Heart right ventricle (tissue), 16 donors: ENCODE results near the gene FREY1. TPM values are rescaled to one million over a fixed set of nuclear protein-coding genes. Genes with fewer than 3 reads are reported as not detected.

Experiments
- ATAC-seq, 8 donors: fragments of 200-7000 bp; cut with Tn5 transposase; one replicate each; pipeline ENCODE4 v1.9.1; 2020; ENCODE audit warnings: mild to moderate bottlenecking in 8 of 8, moderate library complexity in 8 of 8, moderate number of reproducible peaks in 1 of 8
- DNase-seq, 2 donors: peaks; one replicate each; pipeline ENCODE4 v3.0.0-alpha.2; 2020
- H3K27ac ChIP-seq, 10 donors: fragments of 200-600 bp; sonication (generic) in 2 of 10; one replicate each; pipeline versions ENCODE4 v1.5.0 to v1.8.0; 2020 to 2022; ENCODE audit warnings: mild to moderate bottlenecking in 3 of 10
- H3K27me3 ChIP-seq, 7 donors: fragments of 200-600 bp; one replicate each; pipeline ENCODE4 v1.8.0; 2021 to 2022; ENCODE audit warnings: mild to moderate bottlenecking in 2 of 7
- H3K36me3 ChIP-seq, 9 donors: fragments of 200-600 bp; sonication (generic) in 1 of 9; one replicate each; pipeline versions ENCODE4 v1.5.0 to v1.8.0; 2020 to 2022; ENCODE audit warnings: mild to moderate bottlenecking in 2 of 9
- H3K4me1 ChIP-seq, 9 donors: fragments of 200-600 bp; sonication (generic) in 1 of 9; one replicate each; pipeline versions ENCODE4 v1.5.0 to v1.8.0; 2020 to 2022; ENCODE audit warnings: mild to moderate bottlenecking in 4 of 9
- H3K4me3 ChIP-seq, 10 donors: fragments of 200-600 bp; sonication (generic) in 2 of 10; one replicate each; pipeline versions ENCODE4 v1.5.0 to v1.8.0; 2020 to 2022; ENCODE audit warnings: mild to moderate bottlenecking in 7 of 10, moderate library complexity in 2 of 10
- H3K9me3 ChIP-seq, 11 donors: fragments of 200-600 bp in 10 of 11; sonication (generic) in 2 of 11; one replicate each; pipeline versions ENCODE4 v1.5.0 to v1.8.0; 2013 to 2022; ENCODE audit warnings: mild to moderate bottlenecking in 2 of 11, control low read depth in 1 of 11, moderate library complexity in 1 of 11
- CTCF ChIP-seq, 9 donors: fragments of 200-600 bp; sonication (generic) in 2 of 9; IDR thresholded peaks; one replicate each; pipeline versions ENCODE4 v1.5.0 to v1.8.0; 2021 to 2022; ENCODE audit warnings: antibody characterized with exemption in 9 of 9, mild to moderate bottlenecking in 5 of 9, moderate library complexity in 1 of 9
- WGBS, 2 donors: extraction: QIAGEN DNeasy Blood & Tissue Kit; methylation state at CpG; one replicate each; pipeline ENCODE4 v1.1.7; 2013; ENCODE audit warnings: inconsistent platforms in 1 of 2; 5-methylcytosine and 5-hydroxymethylcytosine counted together
- intact Hi-C, 10 donors: fragments of 100-400 bp; cut with DNase I; formaldehyde crosslinking; loops; one replicate each; pipeline versions ENCODE4 v1.11.1 to v1.14.2; 2022
- polyA plus RNA-seq, 2 donors: library from polyadenylated mRNA; stranded (reverse); fragments of 200-250 nt; gene quantifications; one replicate each; pipeline ENCODE4 v1.2.3, GENCODE V29; 2013
- total RNA-seq, 10 donors: library from RNA; stranded (reverse); fragmentation: NEBNext Ultra II Directional in 3 of 10; extraction: Animal tissue kit (Norgen Biotek cat#: 25700) in 3 of 10; gene quantifications; one replicate each; pipeline versions ENCODE4 v1.2.1 to v1.2.4, GENCODE V29; 2021 to 2023
- donor health status: Arrhythmogenic right ventricular cardiomyopathy.
- donor health status: ischemic (EF 13 %, LVEDD 7.1; RV severe dilation, severe dysfunction).
- donor health status: healthy with polysubstance abuse.
- donor health status: DM: no; HTN: yes; CAD: no.
- donor health status: DM: no; HTN: no; CAD: no.
- donor health status: ischemic (EF 25% LVEDD 6.9; RV normal size, moderate dysfunction).
- donor health status: ischemic (EF 25% LVEDD 5.7; RV mildly dilated, moderate dysfunction).
- donor health status: healthy.
- donor health status: DM: yes; HTN: yes; CAD: no.
- donor health status: Ischemic cardiomyopathy.
- donor health status: ischemic (EF 35%, LVEDD 5.7; RV mildly dilated, moderate dysfunction).
- donor health status: nonischemic (EF 11% LVEDD 7.7; RV severe dilation, severe dysfunction).
- donor health status: DM: yes; HTN: yes; CAD: no.
- donor health status: PGD.
- donor health status: ischemic (EF 29% LVEDD 5.4; RV normal size, mild dysfunction).
- donor health status: nonischemic (EF 23%, LVEDD 6.1; RV moderate dilation, normal function).

Gene FREY1
- total and polyA plus RNA-seq, 12 donors, result 0.22 to 0.59 (median 0.39) TPM; not detected in 7

DNA sequence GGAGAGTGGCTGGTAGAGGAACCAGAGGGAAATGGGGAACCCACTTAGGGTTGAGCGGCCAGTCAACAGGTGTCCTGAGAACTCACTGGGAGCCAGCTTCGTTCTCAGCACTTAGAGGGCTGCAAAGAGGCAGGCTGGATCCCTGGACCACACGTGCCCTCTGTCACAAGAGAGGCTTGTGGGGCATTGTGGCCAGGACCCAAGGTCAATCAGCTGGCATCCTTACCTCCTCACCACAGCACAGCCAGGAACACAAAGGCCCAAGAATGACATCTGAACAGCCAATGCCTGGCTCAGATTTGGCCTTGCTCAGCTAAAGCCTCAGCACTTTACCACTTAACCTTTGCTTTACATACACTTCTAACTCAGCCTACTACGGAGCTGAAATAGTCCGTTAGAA is 14.2 kb downstream of the FREY1 start:
- no peak for TF ChIP-seq CTCF (IDR thresholded peaks at IDR 0.05)
- Histone ChIP-seq H3K27ac (no peak overlapping the region), H3K36me3 (no peaks in the 10 kb centered on the region), H3K9me3 (no peaks in the 10 kb centered on the region), H3K4me1 (no peaks in the 10 kb centered on the region), H3K4me3 (no peak overlapping the region), H3K27me3 (peaks cover 0 to 21% (median 0%) of the 10 kb centered on the region in 7 donors)
- ATAC-seq, result peak in 4 of 8 donors; percentile 19 to 64 (median 40)
- 66 to 85% methylated on average over 5 of the region's 5 CpGs for WGBS, 2 donors
- no peak for DNase-seq
- intact Hi-C loops, result loop anchor here in 1 of 10 donors (10.0 kb wide), 1 partner anchor 48 kb away; the partner anchor contains the start of gene CRY2

- no peak for TF ChIP-seq CTCF (IDR thresholded peaks at IDR 0.05)
- Histone ChIP-seq H3K9me3 (no peaks in the 10 kb centered on the region), H3K4me3 (no peak overlapping the region), H3K4me1 (peaks cover 0 to 2% (median 1%) of the 10 kb centered on the region in 9 donors), H3K27ac (no peak overlapping the region), H3K36me3 (no peaks in the 10 kb centered on the region), H3K27me3 (peaks cover 0 to 13% (median 0%) of the 10 kb centered on the region in 7 donors)
- 79 to 81% methylated on average over 9 of the region's 9 CpGs for WGBS, 2 donors
- ATAC-seq (no peak), DNase-seq (no peak)
- intact Hi-C loops, result loop anchor here in 1 of 10 donors (10.0 kb wide), 1 partner anchor 46 kb away; the partner anchor contains the start of gene CRY2
Measured at GRCh38 chr11:45890886-45891550, 16.1 kb downstream of the FREY1 start.

DNA sequence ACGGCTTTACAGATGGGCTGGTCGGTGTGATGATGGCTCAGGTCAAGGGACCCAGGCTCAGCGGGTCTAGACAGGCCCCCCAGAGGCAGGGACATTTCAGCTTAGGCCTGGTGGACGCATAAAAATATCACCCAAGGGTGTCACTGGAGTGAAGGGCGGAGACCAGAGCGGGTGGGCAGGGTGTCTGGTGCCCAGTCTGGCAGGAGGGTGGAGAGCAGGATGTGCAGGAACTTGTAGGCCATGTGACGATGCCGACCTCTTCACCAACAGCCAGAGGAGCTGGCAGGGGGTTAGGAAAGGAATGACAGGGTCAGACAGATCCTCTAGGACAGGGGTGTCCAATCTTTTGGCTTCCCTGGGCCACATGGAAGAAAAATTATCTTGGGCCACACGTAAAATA is 17.1 kb downstream of the FREY1 start:
- intact Hi-C loops, result loop anchor here in 1 of 10 donors (10.0 kb wide), 1 partner anchor 45 kb away; the partner anchor contains the start of gene CRY2
- peaks cover 0 to 13% (median 0%) of the 10 kb centered on the region in 7 donors for H3K27me3 ChIP-seq
- TF ChIP-seq CTCF (IDR thresholded peaks at IDR 0.05), result no peak
- DNase-seq, result no peak
- no peaks in the 10 kb centered on the region for H3K36me3 ChIP-seq
- WGBS, 2 donors, result 88 to 89% methylated on average over 9 of the region's 9 CpGs
- no peak for ATAC-seq
- no peak overlapping the region for H3K27ac ChIP-seq
- no peak overlapping the region for H3K4me3 ChIP-seq
- H3K9me3 ChIP-seq, result no peaks in the 10 kb centered on the region
- H3K4me1 ChIP-seq, result peaks cover 0 to 10% (median 6%) of the 10 kb centered on the region in 9 donors

GRCh38 chr11:45889555-45889954 is 17.5 kb downstream of the FREY1 start:
- Histone ChIP-seq H3K4me1 (peaks cover 0 to 13% (median 6%) of the 10 kb centered on the region in 9 donors), H3K9me3 (no peaks in the 10 kb centered on the region), H3K27me3 (peaks cover 0 to 13% (median 0%) of the 10 kb centered on the region in 7 donors), H3K36me3 (no peaks in the 10 kb centered on the region), H3K4me3 (no peak overlapping the region), H3K27ac (no peak overlapping the region)
- 84 to 85% methylated on average over 8 of the region's 8 CpGs for WGBS, 2 donors
- no peak for DNase-seq
- no peak for ATAC-seq
- TF ChIP-seq CTCF (IDR thresholded peaks at IDR 0.05), result no peak
- intact Hi-C loops, result no loop called here
